ENCODE data around the gene OR10G3. TPM values are rescaled to one million over a fixed set of nuclear protein-coding genes. Genes with fewer than 3 reads are reported as not detected.
A peak's percentile ranks its signal among the peaks of the same experiment; 100 is the strongest.

The OR10G3 gene
- total and polyA plus RNA-seq, 2 experiments from 2014 or later: not detected

GRCh38 chr14:21521501-21521900 is 58.4 kb downstream of the OR10G3 start:
- DNase-seq (ENCODE audit: low spot score) (no peak), ATAC-seq (no peak)
- H3K36me3 Mint-ChIP-seq (ENCODE audit: low read depth): peaks cover 60% of the 10 kb centered on the region
- peaks cover 30% of the 10 kb centered on the region for H3K27me3 Mint-ChIP-seq (ENCODE audit: insufficient read depth, low read depth, poor library complexity)
- H3K9me2 ChIP-seq (ENCODE audit: insufficient read depth): no peaks in the 10 kb centered on the region
- H3K4me2 ChIP-seq: peak overlapping the region; percentile 85
- H3K9me3 Mint-ChIP-seq: no peaks in the 10 kb centered on the region; the same call in 1 of the 3 replicates
- peak overlapping the region; percentile 27 for H3K4me3 ChIP-seq
- peaks cover 36% of the 10 kb centered on the region for H3F3A ChIP-seq (replicated peaks; ENCODE audit: low read depth)
- H4K20me1 ChIP-seq (replicated peaks; ENCODE audit: insufficient read depth): peaks cover 20% of the 10 kb centered on the region
- H3K79me2 ChIP-seq (replicated peaks; ENCODE audit: insufficient read depth): peaks cover 47% of the 10 kb centered on the region
- peak overlapping the region; percentile 85 for H3K27ac ChIP-seq (ENCODE audit: low read depth)
- H3K4me1 Mint-ChIP-seq: peaks cover 58% of the 10 kb centered on the region
- no peak for TF ChIP-seq JUNB (IDR thresholded peaks at IDR 0.05; ENCODE audit: unreplicated experiment)
- TF ChIP-seq CTCF (conservative IDR thresholded peaks at IDR 0.05; ENCODE audit: low read depth in 2 of 2): no peak
- TF ChIP-seq NANOG (IDR thresholded peaks at IDR 0.05; ENCODE audit: borderline replicate concordance): no peak
- TF ChIP-seq ETS1 (IDR thresholded peaks at IDR 0.05): no peak
- TF ChIP-seq ZNF462 (CRISPR knock-in tag; IDR thresholded peaks at IDR 0.05): no peak
- TF ChIP-seq EZH2phosphoT487 (IDR thresholded peaks at IDR 0.05; ENCODE audit: unreplicated experiment): no peak
- TF ChIP-seq ZNF331 (CRISPR knock-in tag; IDR thresholded peaks at IDR 0.05; ENCODE audit: low read depth): no peak
- H2AFZ ChIP-seq: no peak overlapping the region
- H3K4me1 ChIP-seq (ENCODE audit: insufficient read depth): peaks cover 69% of the 10 kb centered on the region
- H3K27me3 ChIP-seq (ENCODE audit: insufficient read depth): no peaks in the 10 kb centered on the region
- peaks cover 30% of the 10 kb centered on the region for H3K36me3 ChIP-seq (ENCODE audit: insufficient read depth)
- H3K27ac Mint-ChIP-seq: no peak overlapping the region; the same call in 1 of the 2 replicates
- H3K4me3 Mint-ChIP-seq: no peak overlapping the region; the same call in 2 of the 3 replicates

Data from GM23338 (cell line).